OCI-LY3 (cell line): ENCODE measurements around the gene SMCO1.

Source experiments
- CTCF ChIP-seq: fragments of 200-600, 300-600 bp; sonication (generic); IDR thresholded peaks from 2 replicates; pipeline ENCODE4 v1.5.1; 2014; ENCODE audit warnings: antibody characterized with exemption, low read length, low read depth
- EZH2phosphoT487 ChIP-seq: fragments of 200-600 bp; shearing (Covaris generic); IDR thresholded peaks from 2 replicates; pipeline ENCODE4 v1.6.1; 2018; ENCODE audit warnings: antibody characterized with exemption, mixed run types, low read depth

GRCh38 chr3:196559826-196560225 lies 44.7 kb upstream of the SMCO1 start:
- TF ChIP-seq EZH2phosphoT487, result no peak
- TF ChIP-seq CTCF, result no peak
